GM21723 (cell line): Measurements from ENCODE around the gene USP24.

Experiments used
- ATAC-seq: cut with Tn5 transposase; IDR thresholded peaks from one replicate; pipeline ENCODE4 v1.9.1; 2021; ENCODE audit warnings: mild to moderate bottlenecking, moderate library complexity; ENCODE audit not compliant: unreplicated experiment

The USP24 gene

GRCh38 chr1:55159571-55159970 lies 55.6 kb downstream of the USP24 start:
- ATAC-seq = no peak

- no peak for ATAC-seq
These were observed 58.6 kb downstream of the USP24 start for GRCh38 chr1:55156608-55157007.

GRCh38 chr1:55156093-55156492 lies 59.1 kb downstream of the USP24 start:
- ATAC-seq = no peak

GRCh38 chr1:55155522-55155921 lies 59.6 kb downstream of the USP24 start:
- no peak for ATAC-seq

- no peak for ATAC-seq
These were observed 60.5 kb downstream of the USP24 start for GRCh38 chr1:55154616-55155015.

GRCh38 chr1:55153031-55153430 lies 62.1 kb downstream of the USP24 start:
- no peak for ATAC-seq

GRCh38 chr1:55150880-55151588 lies 64.1 kb downstream of the USP24 start:
- ATAC-seq = peak; percentile 88

GRCh38 chr1:55148676-55149075 lies 66.5 kb downstream of the USP24 start:
- no peak for ATAC-seq

- no peak for ATAC-seq
These were observed 67.6 kb downstream of the USP24 start for GRCh38 chr1:55147524-55147923.

GRCh38 chr1:55146781-55147180 lies 68.4 kb downstream of the USP24 start:
- ATAC-seq = no peak

- no peak for ATAC-seq
These were observed 70.3 kb downstream of the USP24 start for GRCh38 chr1:55144886-55145285.

- ATAC-seq = no peak
These were observed 71.5 kb downstream of the USP24 start for GRCh38 chr1:55143684-55144083.

- no peak for ATAC-seq
These were observed 73.8 kb downstream of the USP24 start for GRCh38 chr1:55141295-55141893.

GRCh38 chr1:55140546-55140983 lies 74.6 kb downstream of the USP24 start:
- peak; percentile 92 for ATAC-seq

- no peak for ATAC-seq
These were observed 75.0 kb downstream of the USP24 start for GRCh38 chr1:55140137-55140536.

GRCh38 chr1:55138823-55139222 lies 76.3 kb downstream of the USP24 start:
- no peak for ATAC-seq

GRCh38 chr1:55134152-55134808 lies 80.9 kb downstream of the USP24 start:
- ATAC-seq = no peak

GRCh38 chr1:55131801-55132200 lies 83.4 kb downstream of the USP24 start:
- ATAC-seq = no peak

- ATAC-seq = no peak
These were observed 83.9 kb downstream of the USP24 start for GRCh38 chr1:55131218-55131617.

- ATAC-seq = no peak
These were observed 85.9 kb downstream of the USP24 start for GRCh38 chr1:55129194-55129728.

- no peak for ATAC-seq
These were observed 86.7 kb downstream of the USP24 start for GRCh38 chr1:55128418-55128995.
